ENCODE measurements around the gene SMARCA4. TPM values are rescaled to one million over a fixed set of nuclear protein-coding genes. Genes with fewer than 3 reads are reported as not detected.
A peak's percentile ranks its signal among the peaks of the same experiment; 100 is the strongest.

The SMARCA4 gene
- total RNA-seq, 2 experiments from 2014 or later: 69.6 to 74.5 TPM

- DNase-seq (no peak), ATAC-seq (ENCODE audit: poor library complexity) (no peak)
- POLR2A ChIA-PET: no interaction called here
- intact Hi-C loops (cut with DNase I, micrococcal nuclease): no loop called here
- CTCF ChIA-PET: interaction anchor here (0.8 to 1.1 kb wide), 3 partner anchors 13 to 34 kb away, joined by 3 to 5 read pairs (median 4); no protein-coding TSS in a partner anchor
- H3K27me3 ChIP-seq (ENCODE audit: control insufficient read depth in 1 of 2, insufficient read depth in 2 of 2, low read length in 2 of 2): no peaks in the 10 kb centered on the region
- Mint-ChIP-seq H3K4me1 (ENCODE audit: low read depth) (peaks cover 34% of the 10 kb centered on the region), H3K27me3 (no peaks in the 10 kb centered on the region), H3K27ac (peak overlapping the region; percentile 62), H3K9me3 (no peaks in the 10 kb centered on the region), H3K4me3 (no peak overlapping the region), H3K36me3 (ENCODE audit: low read depth) (peaks cover 4% of the 10 kb centered on the region)
- H3K4me1 ChIP-seq (ENCODE audit: insufficient read depth, low read length): peaks cover 39% of the 10 kb centered on the region
- TF ChIP-seq CTCF (IDR thresholded peaks at IDR 0.05): no peak
- no peak overlapping the region for H3K4me3 ChIP-seq (ENCODE audit: low read length)
- H3K36me3 ChIP-seq (ENCODE audit: insufficient read depth, low read length): peaks cover 3% of the 10 kb centered on the region
- H3K27ac ChIP-seq (ENCODE audit: low read depth in 1 of 2, low read length in 2 of 2): no peak overlapping the region
- no peaks in the 10 kb centered on the region for H3K9me3 ChIP-seq (ENCODE audit: control insufficient read depth in 1 of 2, insufficient read depth in 1 of 2, low read length in 2 of 2)
These were observed 15.5 kb downstream of the SMARCA4 start for GRCh38 chr19:10976131-10976892.

- DNase-seq: no peak
- intact Hi-C loops (cut with DNase I, micrococcal nuclease): no loop called here
- H3K9me3 Mint-ChIP-seq: no peaks in the 10 kb centered on the region
- POLR2A ChIA-PET: no interaction called here
- Histone ChIP-seq H3K27ac (ENCODE audit: low read depth in 1 of 2, low read length in 2 of 2) (no peak overlapping the region), H3K27me3 (ENCODE audit: control insufficient read depth in 1 of 2, insufficient read depth in 2 of 2, low read length in 2 of 2) (no peaks in the 10 kb centered on the region), H3K4me3 (ENCODE audit: low read length) (no peak overlapping the region), H3K36me3 (ENCODE audit: insufficient read depth, low read length) (peaks cover 3% of the 10 kb centered on the region), H3K4me1 (ENCODE audit: insufficient read depth, low read length) (peaks cover 39% of the 10 kb centered on the region), H3K9me3 (ENCODE audit: control insufficient read depth in 1 of 2, insufficient read depth in 1 of 2, low read length in 2 of 2) (no peaks in the 10 kb centered on the region)
- H3K4me1 Mint-ChIP-seq (ENCODE audit: low read depth): peaks cover 34% of the 10 kb centered on the region
- TF ChIP-seq CTCF (IDR thresholded peaks at IDR 0.05): no peak
- no peak for ATAC-seq (ENCODE audit: poor library complexity)
- no peak overlapping the region for H3K4me3 Mint-ChIP-seq
- H3K27me3 Mint-ChIP-seq: no peaks in the 10 kb centered on the region
- CTCF ChIA-PET: no interaction called here
- no peak overlapping the region for H3K27ac Mint-ChIP-seq
- H3K36me3 Mint-ChIP-seq (ENCODE audit: low read depth): peaks cover 7% of the 10 kb centered on the region
These were observed 16.9 kb downstream of the SMARCA4 start for GRCh38 chr19:10977742-10978092.

- H3K9me3 ChIP-seq (ENCODE audit: control insufficient read depth in 1 of 2, insufficient read depth in 1 of 2, low read length in 2 of 2): no peaks in the 10 kb centered on the region
- Mint-ChIP-seq H3K36me3 (ENCODE audit: low read depth) (peaks cover 23% of the 10 kb centered on the region), H3K27ac (peak overlapping the region; percentile 49), H3K4me3 (peak overlapping the region; percentile 58), H3K27me3 (no peaks in the 10 kb centered on the region), H3K4me1 (ENCODE audit: low read depth) (peaks cover 28% of the 10 kb centered on the region), H3K9me3 (no peaks in the 10 kb centered on the region)
- H3K27ac ChIP-seq (ENCODE audit: low read depth in 1 of 2, low read length in 2 of 2): no peak overlapping the region
- peaks cover 13% of the 10 kb centered on the region for H3K36me3 ChIP-seq (ENCODE audit: insufficient read depth, low read length)
- peak in 4 of 14 experiments; percentile 23 to 58 (median 43) for DNase-seq
- peaks cover 33% of the 10 kb centered on the region for H3K4me1 ChIP-seq (ENCODE audit: insufficient read depth, low read length)
- intact Hi-C loops (cut with DNase I, micrococcal nuclease): loop anchor here in 1 of 2 experiments (10.0 kb wide), 1 partner anchor 45 kb away; no protein-coding TSS in a partner anchor
- H3K27me3 ChIP-seq (ENCODE audit: control insufficient read depth in 1 of 2, insufficient read depth in 2 of 2, low read length in 2 of 2): no peaks in the 10 kb centered on the region
- POLR2A ChIA-PET: no interaction called here
- ATAC-seq (ENCODE audit: poor library complexity): peak; percentile 88
- no peak overlapping the region for H3K4me3 ChIP-seq (ENCODE audit: low read length)
- CTCF ChIA-PET: interaction anchor here (1.3 kb wide), 1 partner anchor 24 kb away, joined by 4 read pairs; no protein-coding TSS in a partner anchor
- no peak for TF ChIP-seq CTCF (IDR thresholded peaks at IDR 0.05)
These were observed 19.1 kb downstream of the SMARCA4 start for GRCh38 chr19:10979951-10980381.
